ENCODE data around the gene PHF21A. TPM values are rescaled to one million over a fixed set of nuclear protein-coding genes. Genes with fewer than 3 reads are reported as not detected.

Gene PHF21A
- total and polyA plus RNA-seq, 4 donors, result 12.0 to 84.0 (median 48.9) TPM

DNA sequence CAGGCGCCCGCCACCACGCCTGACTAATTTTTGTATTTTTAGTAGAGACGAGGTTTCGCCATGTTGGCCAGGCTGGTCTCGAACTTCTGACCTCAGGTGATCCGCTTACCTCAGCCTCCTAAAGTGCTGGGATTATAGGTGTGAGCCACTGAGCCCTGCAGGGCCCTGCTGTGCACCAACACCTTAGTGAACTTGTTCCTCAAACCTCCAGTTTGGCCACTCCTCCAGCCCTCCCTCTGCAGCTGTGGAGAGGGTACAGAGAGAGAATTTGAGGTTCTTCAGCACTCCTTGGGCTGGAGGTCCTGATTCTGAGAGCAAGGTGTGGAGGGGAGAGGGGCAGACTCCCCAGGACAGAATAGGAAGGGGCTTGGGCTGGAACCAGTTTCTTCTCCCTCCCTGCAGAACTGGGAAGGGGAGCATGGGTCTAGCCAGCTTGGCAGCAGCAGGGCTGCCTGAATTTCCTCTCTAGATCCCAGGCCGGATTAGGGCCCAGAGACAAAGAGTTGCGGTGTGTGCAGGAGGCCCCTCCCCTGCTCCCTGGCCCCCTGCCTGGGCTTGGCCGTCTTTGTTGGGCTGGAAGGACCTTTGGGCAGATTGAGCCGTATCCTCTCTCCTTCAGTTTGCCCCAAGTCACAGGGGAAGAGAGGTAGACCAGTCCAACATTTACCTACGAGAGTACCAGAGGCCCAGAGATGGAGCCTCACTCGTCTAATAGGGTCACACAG lies 201.3 kb downstream of the PHF21A start:
- no peak for ATAC-seq (ENCODE audit: low FRiP score)
- no peak overlapping the region for H3K27ac ChIP-seq (ENCODE audit: low read depth in 1 of 2, low read length in 2 of 2)
- peak; percentile 30 to 42 for DNase-seq
- H3K36me3 ChIP-seq (ENCODE audit: control insufficient read depth in 1 of 2, insufficient read depth in 2 of 2, low read length in 1 of 2), result peaks cover 0 to under 1% of the 10 kb centered on the region in 2 donors
- no peak overlapping the region for H3K4me3 ChIP-seq (ENCODE audit: low read length in 2 of 2)
- no peaks in the 10 kb centered on the region for H3K9me3 ChIP-seq (ENCODE audit: control insufficient read depth, low read length)
- no peaks in the 10 kb centered on the region for H3K27me3 ChIP-seq (ENCODE audit: control insufficient read depth in 1 of 2, insufficient read depth in 2 of 2, low read length in 1 of 2)
- intact Hi-C loops (cut with DNase I), result loop anchor here (2.0 to 5.0 kb wide), 2 partner anchors 71 to 73 kb away; partner anchors contain the start of gene CRY2 (in 1 of the 2)
- 78 to 82% methylated on average over 13 of the region's 13 CpGs for WGBS, 2 donors
- H3K4me1 ChIP-seq (ENCODE audit: control insufficient read depth in 1 of 2, insufficient read depth in 2 of 2, low read length in 2 of 2), result no peaks in the 10 kb centered on the region

DNA sequence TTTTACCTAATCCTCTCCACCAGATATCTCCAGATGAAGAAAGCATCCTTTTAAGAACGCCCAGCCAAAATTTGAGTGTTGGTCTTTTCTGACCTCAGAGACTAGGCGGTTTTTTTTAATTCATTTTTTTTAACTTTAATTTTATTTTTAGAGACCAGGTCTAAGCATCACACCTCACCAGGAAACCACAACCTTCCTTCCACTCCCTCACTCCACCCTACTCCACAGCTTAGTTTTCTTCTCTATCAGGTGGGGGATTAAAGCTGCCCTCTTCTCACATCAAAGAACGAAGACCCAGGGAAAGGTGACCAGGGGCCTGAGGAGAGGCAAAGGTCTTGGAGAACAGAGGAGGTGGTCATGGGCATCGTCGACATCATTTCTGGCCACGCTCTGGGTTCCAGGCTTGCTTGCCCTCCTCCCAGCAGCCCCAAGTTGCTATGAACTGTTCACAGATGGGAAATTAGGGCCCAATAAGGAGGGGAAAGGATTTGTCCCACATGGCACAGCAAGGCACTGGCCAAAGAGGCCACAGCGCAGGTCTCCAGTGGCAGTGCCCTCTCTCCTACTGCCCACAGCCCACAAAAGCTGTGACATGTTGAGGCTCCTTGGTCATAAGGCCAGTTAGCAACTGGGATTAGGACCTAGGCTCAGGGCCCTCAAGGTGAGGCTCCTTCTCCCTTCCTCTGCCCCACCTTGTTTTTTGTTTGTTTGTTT lies 202.1 kb downstream of the PHF21A start:
- intact Hi-C loops (cut with DNase I), result loop anchor here (2.0 to 5.0 kb wide), 2 partner anchors 70 to 72 kb away; partner anchors contain the start of gene CRY2 (in 1 of the 2)
- Histone ChIP-seq H3K4me3 (ENCODE audit: low read length in 2 of 2) (no peak overlapping the region), H3K4me1 (ENCODE audit: control insufficient read depth in 1 of 2, insufficient read depth in 2 of 2, low read length in 2 of 2) (no peaks in the 10 kb centered on the region), H3K9me3 (ENCODE audit: control insufficient read depth, low read length) (no peaks in the 10 kb centered on the region), H3K27ac (ENCODE audit: low read depth in 1 of 2, low read length in 2 of 2) (no peak overlapping the region), H3K27me3 (ENCODE audit: control insufficient read depth in 1 of 2, insufficient read depth in 2 of 2, low read length in 1 of 2) (no peaks in the 10 kb centered on the region), H3K36me3 (ENCODE audit: control insufficient read depth in 1 of 2, insufficient read depth in 2 of 2, low read length in 1 of 2) (peaks cover 0 to 5% of the 10 kb centered on the region in 2 donors)
- ATAC-seq (ENCODE audit: low FRiP score), result no peak
- 62 to 71% methylated on average over 7 of the region's 7 CpGs for WGBS, 2 donors
- peak; percentile 27 to 51 for DNase-seq

DNA sequence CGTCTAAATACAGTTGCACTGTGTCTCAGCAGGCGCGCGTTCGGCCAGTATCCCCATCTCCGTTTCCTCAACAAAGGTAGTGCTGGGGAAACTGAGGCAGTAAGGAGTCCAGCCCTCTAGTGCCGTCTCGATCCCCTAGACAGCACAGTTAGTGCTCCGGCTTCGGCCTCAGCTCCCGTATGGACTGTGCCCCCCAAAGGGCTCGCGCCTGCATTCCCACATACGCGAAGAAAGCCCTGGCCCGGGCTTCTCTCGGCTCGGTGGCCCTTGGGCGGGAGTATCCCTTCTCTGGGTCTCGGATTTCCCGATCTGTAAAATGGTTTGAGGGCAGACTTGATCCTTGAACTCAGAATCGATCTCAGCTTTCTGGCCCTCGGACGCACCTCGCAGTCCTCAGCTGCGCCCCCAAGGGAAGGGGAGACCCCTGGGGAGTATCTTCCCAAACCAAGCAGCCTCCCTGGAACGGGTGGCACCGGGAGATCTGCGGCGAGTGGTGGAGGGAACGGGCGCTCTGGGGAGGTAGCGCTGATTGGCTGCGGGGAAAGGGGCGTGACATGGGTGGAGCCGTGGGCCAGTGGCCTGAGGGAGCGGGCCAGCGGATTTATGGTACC lies 202.8 kb downstream of the PHF21A start:
- Histone ChIP-seq H3K36me3 (ENCODE audit: control insufficient read depth in 1 of 2, insufficient read depth in 2 of 2, low read length in 1 of 2) (peaks cover 0 to 7% of the 10 kb centered on the region in 2 donors), H3K9me3 (ENCODE audit: control insufficient read depth, low read length) (no peaks in the 10 kb centered on the region), H3K4me3 (ENCODE audit: low read length in 2 of 2) (peak overlapping the region; percentile 76 to 89), H3K4me1 (ENCODE audit: control insufficient read depth in 1 of 2, insufficient read depth in 2 of 2, low read length in 2 of 2) (no peaks in the 10 kb centered on the region), H3K27me3 (ENCODE audit: control insufficient read depth in 1 of 2, insufficient read depth in 2 of 2, low read length in 1 of 2) (no peaks in the 10 kb centered on the region), H3K27ac (ENCODE audit: low read depth in 1 of 2, low read length in 2 of 2) (peak overlapping the region in 1 of 2 donors; percentile 50)
- 1% methylated on average over 38 of the region's 38 CpGs for WGBS, 2 donors
- intact Hi-C loops (cut with DNase I), result loop anchor here (2.0 to 5.0 kb wide), 2 partner anchors 70 to 71 kb away; partner anchors contain the start of gene CRY2 (in 1 of the 2)
- peak; percentile 89 for ATAC-seq (ENCODE audit: low FRiP score)
- DNase-seq, result peak; percentile 90 to 96

DNA sequence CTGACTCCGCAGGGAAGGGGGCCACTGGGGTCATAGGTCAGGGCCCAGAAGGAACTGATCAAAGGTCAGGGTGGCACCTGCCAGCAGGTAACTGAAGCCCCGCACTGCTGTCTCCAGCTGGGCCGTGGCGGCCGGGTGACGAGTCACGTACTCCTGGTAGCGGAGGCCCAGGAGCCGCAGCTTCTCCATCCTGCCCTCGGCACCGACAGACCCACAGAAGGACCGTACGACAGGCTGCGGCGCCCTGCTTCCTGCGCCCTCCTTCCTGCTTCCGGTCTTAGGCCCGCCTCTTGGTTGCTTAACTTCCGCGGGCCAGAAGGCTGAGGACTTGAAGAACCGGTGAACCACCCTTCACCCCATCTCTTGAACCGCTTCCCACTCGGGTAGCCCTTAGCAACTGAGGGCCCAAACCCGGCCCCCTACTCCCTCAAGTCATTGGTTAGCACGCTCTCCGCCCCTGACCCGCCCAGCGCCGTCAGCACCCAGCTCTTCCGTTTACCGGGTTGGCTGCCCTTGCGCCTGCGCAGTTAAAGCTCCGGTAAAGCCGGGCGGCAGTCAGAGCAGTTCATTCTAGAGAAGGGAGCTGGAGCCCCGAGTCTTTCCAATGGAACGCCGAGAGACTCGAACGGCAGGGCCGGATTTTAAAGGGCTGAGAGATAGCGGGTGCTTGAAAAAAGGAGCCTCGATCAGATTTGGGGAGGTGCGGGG lies 203.5 kb downstream of the PHF21A start, which contains the start of gene PEX16:
Gene PEX16 (minus strand): TSS at position 255 of the 708 bp plus-strand sequence. CDS start 66 bp downstream, at position 189.
- no peaks in the 10 kb centered on the region for H3K4me1 ChIP-seq (ENCODE audit: control insufficient read depth in 1 of 2, insufficient read depth in 2 of 2, low read length in 2 of 2)
- ATAC-seq (ENCODE audit: low FRiP score), result peak; percentile 96
- peak within 1 kb of the TSS in 1 of 2 donors; percentile 92 for H3K27ac ChIP-seq (ENCODE audit: low read depth in 1 of 2, low read length in 2 of 2)
- H3K36me3 ChIP-seq (ENCODE audit: control insufficient read depth in 1 of 2, insufficient read depth in 2 of 2, low read length in 1 of 2), result peaks cover 0 to 7% of the 10 kb centered on the region in 2 donors
- WGBS, 2 donors, result 0% methylated on average over 45 of the region's 45 CpGs
- no peaks in the 10 kb centered on the region for H3K9me3 ChIP-seq (ENCODE audit: control insufficient read depth, low read length)
- peak; percentile 99 for DNase-seq
- no peaks in the 10 kb centered on the region for H3K27me3 ChIP-seq (ENCODE audit: control insufficient read depth in 1 of 2, insufficient read depth in 2 of 2, low read length in 1 of 2)
- intact Hi-C loops (cut with DNase I), result loop anchor here (2.0 to 5.0 kb wide), 2 partner anchors 69 to 70 kb away; partner anchors contain the start of gene CRY2 (in 1 of the 2)
- peak within 1 kb of the TSS; percentile 80 to 89 for H3K4me3 ChIP-seq (ENCODE audit: low read length in 2 of 2)

DNA sequence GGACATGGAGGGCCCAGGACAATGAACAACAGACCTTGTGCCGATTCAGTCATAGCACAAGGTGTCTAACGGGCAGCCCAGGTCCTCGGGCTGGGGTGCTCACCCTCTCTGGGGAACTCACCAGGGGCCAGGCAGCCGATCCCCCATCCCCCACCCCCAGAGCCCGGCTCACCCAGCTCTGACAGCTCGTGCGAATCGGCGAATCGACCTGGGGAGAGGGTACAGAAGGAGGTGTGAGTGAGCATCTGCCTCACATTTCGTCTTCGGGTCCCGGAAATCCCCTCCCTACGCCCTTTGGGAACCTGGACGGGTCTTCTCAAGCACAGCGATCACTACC lies 204.0 kb downstream of the PHF21A start:
- intact Hi-C loops (cut with DNase I), result loop anchor here in 1 of 2 donors (5.0 kb wide), 1 partner anchor 70 kb away; the partner anchor contains the start of gene CRY2
- H3K4me1 ChIP-seq (ENCODE audit: control insufficient read depth in 1 of 2, insufficient read depth in 2 of 2, low read length in 2 of 2), result no peaks in the 10 kb centered on the region

DNA sequence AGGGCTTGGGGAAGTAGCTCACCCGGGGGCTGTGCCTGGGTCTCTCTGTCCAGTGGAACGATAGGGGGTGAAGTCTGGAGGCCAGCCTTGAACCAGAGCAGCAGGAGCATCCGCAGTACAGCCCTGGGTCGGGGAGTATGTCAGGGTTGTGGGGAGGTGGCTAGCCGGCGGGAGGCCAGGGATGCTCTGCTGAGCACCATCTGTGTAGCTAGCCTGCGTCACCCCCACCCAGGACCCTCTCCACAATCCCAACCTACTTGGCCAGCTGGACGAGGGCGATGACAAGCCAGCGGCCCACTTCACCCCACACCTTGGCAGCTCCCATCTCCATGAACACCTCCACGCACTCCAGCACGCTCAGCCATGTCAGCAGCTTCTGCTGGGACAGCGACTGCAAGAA lies 205.8 kb downstream of the PHF21A start:
- H3K4me3 ChIP-seq (ENCODE audit: low read length in 2 of 2), result no peak overlapping the region
- ATAC-seq (ENCODE audit: low FRiP score), result no peak
- intact Hi-C loops (cut with DNase I), result loop anchor here in 1 of 2 donors (5.0 kb wide), 1 partner anchor 68 kb away; the partner anchor contains the start of gene CRY2
- H3K9me3 ChIP-seq (ENCODE audit: control insufficient read depth, low read length), result no peaks in the 10 kb centered on the region
- peaks cover 0 to 7% of the 10 kb centered on the region in 2 donors for H3K36me3 ChIP-seq (ENCODE audit: control insufficient read depth in 1 of 2, insufficient read depth in 2 of 2, low read length in 1 of 2)
- 83 to 84% methylated on average over 10 to 13 of the region's 13 CpGs for WGBS, 2 donors
- no peak overlapping the region for H3K27ac ChIP-seq (ENCODE audit: low read depth in 1 of 2, low read length in 2 of 2)
- DNase-seq, result no peak
- no peaks in the 10 kb centered on the region for H3K27me3 ChIP-seq (ENCODE audit: control insufficient read depth in 1 of 2, insufficient read depth in 2 of 2, low read length in 1 of 2)
- no peaks in the 10 kb centered on the region for H3K4me1 ChIP-seq (ENCODE audit: control insufficient read depth in 1 of 2, insufficient read depth in 2 of 2, low read length in 2 of 2)

More for the DNA sequence above, 204.0 kb downstream of the PHF21A start:
- peak overlapping the region; percentile 80 to 89 for H3K4me3 ChIP-seq (ENCODE audit: low read length in 2 of 2)
- no peak for DNase-seq
- 4 to 5% methylated on average over 16 of the region's 16 CpGs for WGBS, 2 donors
- peak overlapping the region in 1 of 2 donors; percentile 92 for H3K27ac ChIP-seq (ENCODE audit: low read depth in 1 of 2, low read length in 2 of 2)
- no peaks in the 10 kb centered on the region for H3K9me3 ChIP-seq (ENCODE audit: control insufficient read depth, low read length)
- no peak for ATAC-seq (ENCODE audit: low FRiP score)
- H3K27me3 ChIP-seq (ENCODE audit: control insufficient read depth in 1 of 2, insufficient read depth in 2 of 2, low read length in 1 of 2), result no peaks in the 10 kb centered on the region
- H3K36me3 ChIP-seq (ENCODE audit: control insufficient read depth in 1 of 2, insufficient read depth in 2 of 2, low read length in 1 of 2), result peaks cover 0 to 7% of the 10 kb centered on the region in 2 donors

DNA sequence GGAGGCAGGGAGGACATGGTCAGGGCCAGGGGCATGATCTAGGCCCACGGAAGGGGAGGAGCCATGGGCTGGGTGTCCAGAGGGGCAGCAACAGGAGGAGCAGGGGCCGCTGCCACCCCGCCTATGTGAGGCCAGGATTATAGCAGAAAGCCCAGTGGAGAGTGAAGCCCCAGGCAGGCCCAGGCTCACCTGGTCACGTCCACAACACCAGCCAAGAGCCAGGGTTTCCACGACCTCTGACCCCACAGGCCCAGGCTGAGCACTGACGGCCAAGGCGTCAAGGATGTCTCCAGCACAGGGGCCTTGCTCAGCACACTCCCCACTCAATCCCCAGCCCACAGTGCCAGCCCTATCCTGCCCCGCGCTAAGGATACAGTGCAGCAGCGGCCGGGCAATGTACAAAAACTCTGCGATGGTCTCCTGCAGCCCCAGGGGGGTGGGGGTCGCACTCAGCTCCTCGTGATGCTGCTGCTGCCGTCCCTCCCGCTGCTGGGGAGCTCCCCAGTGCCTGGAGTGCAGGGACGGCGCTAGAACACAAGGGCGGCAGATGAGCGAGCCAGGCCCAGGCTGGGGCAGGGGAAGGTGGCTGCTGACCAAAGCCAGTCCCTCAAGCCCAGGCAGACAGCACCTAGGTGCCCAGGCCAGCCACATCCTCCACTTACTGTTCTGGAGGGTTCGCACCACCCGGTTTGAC lies 207.2 kb downstream of the PHF21A start:
- DNase-seq (no peak), ATAC-seq (ENCODE audit: low FRiP score) (no peak)
- H3K36me3 ChIP-seq (ENCODE audit: control insufficient read depth in 1 of 2, insufficient read depth in 2 of 2, low read length in 1 of 2), result peaks cover 0 to 7% of the 10 kb centered on the region in 2 donors
- no peak overlapping the region for H3K4me3 ChIP-seq (ENCODE audit: low read length in 2 of 2)
- H3K27me3 ChIP-seq (ENCODE audit: control insufficient read depth in 1 of 2, insufficient read depth in 2 of 2, low read length in 1 of 2), result no peaks in the 10 kb centered on the region
- H3K9me3 ChIP-seq (ENCODE audit: control insufficient read depth, low read length), result no peaks in the 10 kb centered on the region
- WGBS, 2 donors, result 82 to 88% methylated on average over 22 of the region's 22 CpGs
- intact Hi-C loops (cut with DNase I), result no loop called here
- H3K4me1 ChIP-seq (ENCODE audit: control insufficient read depth in 1 of 2, insufficient read depth in 2 of 2, low read length in 2 of 2), result no peaks in the 10 kb centered on the region
- H3K27ac ChIP-seq (ENCODE audit: low read depth in 1 of 2, low read length in 2 of 2), result no peak overlapping the region
